GM18873 (cell line): ENCODE data around the gene ENSA.
"Not testable (repeated sequence)": the region's sequence is repeated elsewhere in the genome, so short reads cannot be mapped to it uniquely, and the experiment has no call there.

Experiments
- ATAC-seq: cut with Tn5 transposase; IDR thresholded peaks from one replicate; pipeline ENCODE4 v1.9.1; 2021; ENCODE audit warnings: mild to moderate bottlenecking, moderate library complexity, moderate number of reproducible peaks; ENCODE audit not compliant: unreplicated experiment, low FRiP score

ENSA gene, protein sequence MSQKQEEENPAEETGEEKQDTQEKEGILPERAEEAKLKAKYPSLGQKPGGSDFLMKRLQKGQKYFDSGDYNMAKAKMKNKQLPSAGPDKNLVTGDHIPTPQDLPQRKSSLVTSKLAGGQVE

DNA sequence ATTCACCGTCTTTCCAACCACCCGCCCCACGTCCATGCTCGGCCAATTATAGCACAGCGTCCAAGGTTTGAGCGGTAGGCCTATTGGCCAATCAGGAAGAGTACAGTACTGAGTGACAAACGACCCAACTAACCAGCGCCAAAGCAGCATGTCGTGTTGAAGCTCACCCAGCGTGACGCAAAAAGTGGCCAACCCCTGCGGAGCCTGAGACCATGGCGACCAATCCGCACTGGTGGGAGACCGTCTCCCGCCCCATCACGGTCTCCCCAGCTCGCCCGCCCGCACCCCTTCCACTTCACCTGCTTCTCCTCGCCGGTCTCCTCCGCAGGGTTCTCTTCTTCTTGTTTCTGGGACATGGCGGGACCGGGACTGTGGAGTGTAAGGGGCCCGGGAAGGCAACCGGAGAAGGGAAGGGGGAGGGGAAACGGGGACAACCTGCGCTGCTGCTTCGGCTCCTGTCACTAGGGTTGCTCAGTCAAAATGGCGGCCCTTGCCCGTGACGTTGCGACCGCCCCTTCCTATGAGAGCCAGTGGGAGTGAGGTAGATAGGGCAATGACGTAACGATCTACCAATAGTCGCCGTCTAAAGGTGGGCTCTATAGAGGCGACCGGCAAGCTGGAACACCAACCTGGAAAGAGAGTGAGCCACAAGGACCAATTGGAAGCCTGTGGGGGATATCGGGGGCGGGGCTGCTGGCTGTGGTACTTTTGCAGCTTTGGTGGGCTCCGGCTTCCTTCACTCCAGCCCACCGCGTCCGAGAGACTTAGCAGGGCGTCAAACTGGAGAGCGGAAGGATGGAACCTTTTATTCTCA is at the start of gene ENSA:
ENSA (minus strand) TSS at position 498 of the 814 bp plus-strand sequence; CDS start at position 356, 142 bp downstream.
- ATAC-seq: peak; percentile 86

- ATAC-seq: no peak
Measured at GRCh38 chr1:150678988-150679387, 49.6 kb upstream of the ENSA start.

- no peak for ATAC-seq
Measured at GRCh38 chr1:150674881-150675280, 45.5 kb upstream of the ENSA start.

DNA sequence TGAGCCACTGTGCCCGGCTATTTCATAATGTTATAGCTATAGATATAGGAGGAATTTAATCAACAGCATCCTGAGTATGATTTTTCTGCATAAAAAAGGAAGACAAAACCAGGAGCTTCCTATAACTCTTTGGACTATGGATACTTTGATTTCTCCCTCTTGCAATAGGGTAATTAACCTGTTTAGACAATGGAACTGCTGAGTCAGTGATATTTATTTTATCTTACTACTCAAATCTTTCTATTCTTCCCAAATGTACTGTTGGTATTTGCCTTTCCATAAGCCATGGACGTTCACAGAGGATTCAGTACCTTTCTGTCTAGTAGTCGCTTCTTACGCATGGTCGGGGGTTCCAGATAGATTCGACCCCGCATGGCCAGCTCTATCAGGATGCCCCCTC is 33.9 kb upstream of the ENSA start:
- no peak for ATAC-seq

GRCh38 chr1:150662811-150663210 is 33.4 kb upstream of the ENSA start:
- no peak for ATAC-seq

DNA sequence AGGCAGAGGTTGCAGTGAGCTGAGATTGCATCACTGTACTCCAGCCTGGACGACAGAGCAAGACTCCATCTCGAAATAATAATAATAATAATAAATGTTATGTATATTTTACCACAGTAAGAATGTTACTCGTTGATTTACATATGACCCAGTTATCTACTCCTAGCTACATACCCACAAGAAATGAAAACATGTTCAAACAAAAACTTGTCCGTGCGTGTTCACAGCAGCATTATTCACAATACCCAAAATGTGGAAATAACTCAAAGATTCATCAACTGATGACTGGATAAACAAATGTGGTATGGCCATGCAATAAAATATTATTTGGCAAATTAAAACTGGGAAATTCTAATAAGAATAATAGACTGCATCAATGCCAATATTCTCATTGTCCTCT is 31.7 kb upstream of the ENSA start:
- no peak for ATAC-seq

GRCh38 chr1:150660584-150660983 is 31.2 kb upstream of the ENSA start:
- no peak for ATAC-seq

GRCh38 chr1:150657064-150657463 is 27.7 kb upstream of the ENSA start:
- not testable (repeated sequence) for ATAC-seq

- ATAC-seq: not testable (repeated sequence)
Measured at GRCh38 chr1:150654635-150655034, 25.2 kb upstream of the ENSA start.

GRCh38 chr1:150650193-150650592 is 20.8 kb upstream of the ENSA start:
- no peak for ATAC-seq

DNA sequence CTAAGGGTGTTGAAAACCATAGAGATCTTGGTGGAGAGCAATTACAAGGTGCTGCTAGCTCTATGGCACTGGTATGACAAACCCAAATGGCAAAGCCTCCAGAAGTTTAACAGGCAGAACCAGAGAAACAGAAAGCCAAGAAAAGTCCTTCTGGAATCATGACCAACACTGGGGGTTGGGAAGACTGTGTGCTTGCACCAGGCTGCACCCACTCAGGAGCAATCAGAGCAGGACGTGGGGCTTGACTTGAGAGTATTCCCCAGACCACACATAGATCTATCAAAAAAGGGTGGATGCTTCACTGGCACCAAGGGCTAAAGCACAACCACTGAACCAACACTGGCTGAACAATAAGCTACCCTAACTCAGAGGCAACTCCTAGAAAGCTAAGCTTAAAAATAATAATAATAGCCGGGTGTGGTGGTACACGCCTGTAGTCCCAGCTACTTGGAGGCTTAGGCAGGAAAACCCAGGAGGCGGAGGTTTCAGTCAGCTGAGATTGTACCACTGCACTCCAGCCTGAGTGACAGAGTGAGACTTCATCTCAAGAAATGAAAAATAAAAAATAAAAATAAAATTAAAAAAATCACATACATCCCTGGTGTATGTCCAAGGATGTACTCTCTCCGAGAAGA is 20.1 kb upstream of the ENSA start:
- ATAC-seq: no peak

DNA sequence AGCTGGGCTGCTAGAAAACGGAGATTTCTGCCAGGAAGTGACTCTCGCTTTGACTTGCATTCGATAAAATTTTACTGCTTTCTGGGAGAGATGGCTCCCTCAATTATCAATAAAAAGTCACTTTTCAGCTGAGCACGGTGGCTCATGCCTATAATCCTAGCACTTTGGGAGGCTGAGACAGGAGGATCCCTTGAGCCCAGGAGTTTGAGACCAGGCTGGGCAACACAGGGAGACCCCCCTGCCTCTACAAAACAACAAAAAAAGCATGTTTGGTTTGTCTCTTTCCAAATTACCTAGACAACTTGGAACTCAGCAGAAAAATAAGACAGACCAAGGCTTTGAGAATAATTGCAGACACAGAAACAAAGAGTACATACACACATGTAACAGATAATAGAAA is 12.9 kb upstream of the ENSA start:
- no peak for ATAC-seq

DNA sequence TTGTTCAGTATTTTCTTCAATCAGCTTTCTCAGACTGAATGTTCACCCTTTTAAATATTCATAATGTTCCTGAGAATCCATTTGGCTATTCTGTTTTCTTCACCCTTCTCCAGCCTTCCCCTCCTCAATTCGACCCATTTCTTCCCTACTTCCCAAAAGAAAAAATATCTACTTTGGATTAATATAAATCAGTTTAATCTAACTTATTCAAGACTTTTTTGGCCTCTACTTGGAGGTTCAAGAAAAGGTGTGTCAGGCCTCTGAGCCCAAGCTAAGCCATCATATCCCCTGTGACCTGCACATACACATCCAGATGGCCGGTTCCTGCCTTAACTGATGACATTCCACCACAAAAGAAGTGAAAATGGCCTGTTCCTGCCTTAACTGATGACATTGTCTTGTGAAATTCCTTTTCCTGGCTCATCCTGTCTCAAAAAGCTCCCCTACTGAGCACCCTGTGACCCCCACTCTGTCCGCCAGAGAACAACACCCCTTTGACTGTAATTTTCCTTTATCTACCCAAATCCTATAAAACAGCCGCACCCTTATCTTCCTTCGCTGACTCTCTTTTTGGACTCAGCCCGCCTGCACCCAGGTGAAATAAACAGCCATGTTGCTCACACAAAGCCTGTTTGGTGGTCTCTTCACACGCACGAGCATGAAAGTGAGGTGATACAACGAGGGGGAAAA is 11.9 kb upstream of the ENSA start:
- ATAC-seq: not testable (repeated sequence)

- ATAC-seq: not testable (repeated sequence)
Measured at GRCh38 chr1:150638430-150638829, 9.0 kb upstream of the ENSA start.

- ATAC-seq: not testable (repeated sequence)
Measured at GRCh38 chr1:150634839-150635622, 5.6 kb upstream of the ENSA start.

- no peak for ATAC-seq
Measured at GRCh38 chr1:150628766-150629114, 672 bp downstream of the ENSA start.

DNA sequence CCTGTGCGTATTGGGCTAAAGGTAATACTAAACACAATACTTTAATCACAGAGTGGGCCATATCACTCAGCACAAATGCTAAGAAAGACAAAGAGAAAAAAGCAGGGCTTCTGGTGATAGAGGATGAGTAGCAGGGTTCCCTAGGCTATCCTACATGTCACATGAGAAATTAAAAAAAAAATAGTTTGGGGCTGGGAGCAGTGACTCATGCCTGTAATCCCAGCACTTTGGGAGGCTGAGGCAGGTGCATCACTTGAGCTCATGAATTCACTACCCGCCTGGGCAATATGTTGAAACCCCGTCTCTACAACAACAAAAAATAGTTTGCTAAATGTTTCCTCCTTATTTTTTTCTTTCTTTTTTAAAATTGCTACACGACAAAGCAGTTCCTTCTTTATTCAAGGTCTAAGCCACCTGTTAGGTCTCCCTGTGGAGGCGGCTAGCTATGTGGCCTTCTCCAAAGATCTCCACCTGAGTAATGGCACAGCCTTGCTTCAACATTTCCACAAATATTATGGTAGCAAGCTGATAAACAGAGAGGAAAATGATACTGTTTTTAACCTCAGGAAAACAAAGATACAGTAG is 1.5 kb downstream of the ENSA start:
- no peak for ATAC-seq

GRCh38 chr1:150626150-150626549 is 3.3 kb downstream of the ENSA start:
- ATAC-seq: no peak

- not testable (repeated sequence) for ATAC-seq
Measured at GRCh38 chr1:150624546-150624945, 4.9 kb downstream of the ENSA start.

- ATAC-seq: not testable (repeated sequence)
Measured at GRCh38 chr1:150624134-150624533, 5.3 kb downstream of the ENSA start.
